GM19395 (cell line): ENCODE data around the gene PTK6.
"Not testable (repeated sequence)": the region's sequence is repeated elsewhere in the genome, so short reads cannot be mapped to it uniquely, and the experiment has no call there.

Source experiments
- ATAC-seq: cut with Tn5 transposase; IDR thresholded peaks from one replicate; pipeline ENCODE4 v1.9.1; 2021; ENCODE audit warnings: mild to moderate bottlenecking, moderate library complexity; ENCODE audit not compliant: unreplicated experiment

PTK6 gene

GRCh38 chr20:63536997-63537524 is at the start of gene PTK6:
TSS of gene PTK6 (minus strand) at chr20:63537376. CDS start at chr20:63537314, 62 bp downstream.
- peak; percentile 26 for ATAC-seq

DNA sequence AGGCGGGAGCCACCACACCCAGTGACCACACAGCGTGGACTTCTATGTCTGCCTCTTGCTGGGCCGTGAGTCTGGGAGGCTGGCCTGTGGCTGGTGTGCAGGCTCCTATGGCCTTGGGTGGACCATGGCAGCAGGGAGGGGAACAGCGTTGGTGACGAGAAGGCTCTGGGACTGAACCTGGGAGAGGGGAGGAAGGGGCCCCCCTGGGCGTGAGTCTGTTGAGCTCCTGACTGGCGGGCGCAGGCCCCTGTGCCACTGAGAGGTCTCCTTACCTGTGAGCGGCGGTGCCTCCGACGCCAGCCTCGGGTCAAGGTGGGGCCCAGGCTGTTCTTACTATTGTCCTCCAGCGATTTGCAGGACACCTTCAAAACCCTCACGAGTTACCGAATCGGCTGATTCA is 49.6 kb upstream of the PTK6 start:
- ATAC-seq: no peak

DNA sequence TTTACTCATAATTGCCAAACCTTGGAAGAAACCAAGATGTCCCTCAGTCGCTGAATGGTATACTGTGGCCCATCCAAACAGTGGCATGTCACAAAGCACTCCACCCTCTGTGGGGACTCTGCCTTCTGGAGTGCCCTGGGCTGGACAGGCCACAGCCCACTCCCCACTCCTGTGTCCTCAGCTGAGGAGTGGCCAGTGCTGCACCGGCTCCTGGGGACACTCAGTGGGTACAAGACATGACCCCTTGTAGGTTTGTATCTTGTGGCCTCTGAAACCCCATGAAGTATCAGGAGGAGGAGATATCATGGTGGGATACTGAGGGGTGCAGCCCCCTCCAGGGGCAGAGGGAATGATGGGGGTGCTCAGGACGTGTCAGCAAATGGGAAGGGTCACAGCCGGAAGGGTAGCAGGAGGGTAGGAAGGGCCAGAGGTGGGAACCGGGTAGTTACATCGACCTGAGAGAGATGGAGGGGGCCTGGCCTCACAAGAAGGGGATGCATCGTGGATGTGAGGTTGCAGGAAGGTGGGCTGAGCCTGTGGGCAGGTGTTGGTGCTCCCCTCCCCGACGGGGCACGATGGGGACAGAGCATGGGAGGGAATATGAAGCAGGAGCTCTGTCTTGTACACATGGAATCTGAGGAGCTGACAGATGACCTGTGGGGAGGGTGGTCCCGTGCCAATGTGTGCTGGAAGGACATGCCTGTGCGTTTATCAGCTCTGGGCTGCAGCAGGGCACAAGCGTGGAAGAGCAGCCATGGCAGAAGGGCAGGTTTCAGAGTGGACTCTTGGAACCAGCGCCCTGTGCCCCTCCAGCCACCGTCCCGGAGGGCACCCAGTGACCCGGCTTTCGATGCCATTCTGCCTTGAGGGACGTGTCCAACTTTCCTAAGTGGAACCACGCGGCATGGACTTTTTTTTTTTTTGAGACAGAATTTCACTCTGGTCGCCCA is 48.7 kb upstream of the PTK6 start:
- no peak for ATAC-seq

- no peak for ATAC-seq
These were observed 45.3 kb upstream of the PTK6 start for GRCh38 chr20:63582382-63583063.

DNA sequence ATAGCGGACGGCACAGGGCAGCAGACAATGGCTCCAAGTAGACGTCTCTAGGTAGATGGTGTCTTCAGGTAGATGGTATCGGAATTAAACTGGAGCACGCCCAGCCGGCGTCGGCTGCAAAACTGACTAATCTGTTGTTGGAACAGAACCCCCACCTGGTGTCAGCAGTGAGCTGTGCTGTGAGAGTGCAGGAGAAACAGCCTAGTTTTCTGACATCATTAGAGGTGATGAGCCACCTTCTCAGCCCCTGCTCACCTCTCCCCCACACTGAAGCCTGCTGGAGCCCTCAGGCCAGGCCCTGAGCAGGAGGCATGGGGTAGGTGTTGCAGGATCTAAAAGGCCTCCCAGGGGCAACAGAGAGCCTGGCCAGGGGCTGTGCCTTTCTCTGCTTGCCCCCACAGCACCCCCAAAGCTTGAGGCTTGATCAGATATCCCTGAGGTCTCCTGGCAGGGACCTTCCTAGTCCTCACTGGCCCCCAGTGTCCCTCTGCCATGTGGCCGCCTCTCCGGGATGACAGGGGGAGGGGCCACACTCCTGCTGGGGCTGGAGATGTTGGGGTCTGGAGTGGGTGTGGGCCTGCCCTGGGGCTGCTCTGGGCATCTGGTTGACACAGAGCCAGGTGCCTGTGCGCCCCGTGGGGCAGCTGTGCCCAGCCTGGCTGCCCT is 43.8 kb upstream of the PTK6 start:
- no peak for ATAC-seq

DNA sequence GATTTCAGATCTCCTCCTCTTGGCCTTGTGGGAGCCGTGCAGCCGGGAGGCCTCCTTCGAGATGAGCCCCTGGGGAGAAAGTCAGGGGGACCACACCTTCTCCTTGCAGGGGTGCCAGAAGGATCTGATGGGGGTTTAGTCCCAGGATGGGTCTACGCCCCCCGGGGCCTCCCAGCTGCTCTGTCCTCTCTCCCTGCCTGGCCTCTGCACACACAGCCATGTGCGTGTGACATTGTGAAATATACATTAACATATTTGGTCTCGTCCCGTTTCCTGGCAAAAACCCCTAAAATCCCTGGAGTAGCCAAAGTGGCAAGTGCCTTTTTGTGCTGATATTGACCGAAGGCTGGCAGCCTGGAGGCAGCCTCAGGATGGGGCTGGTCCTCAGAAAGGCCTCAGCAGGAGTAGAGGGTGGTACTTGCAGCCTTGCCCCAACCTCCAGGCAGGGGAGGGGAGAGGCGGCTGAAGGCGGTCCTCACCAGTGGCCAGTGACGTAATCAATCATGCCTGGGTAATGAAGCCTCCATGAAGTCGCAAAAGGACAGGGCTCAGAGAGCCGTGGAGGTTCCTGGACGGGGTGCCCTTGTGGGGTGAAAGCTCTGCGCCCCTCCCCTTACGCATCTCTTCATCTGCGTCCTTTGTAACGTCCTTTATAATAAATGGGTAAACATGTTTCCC is 42.0 kb upstream of the PTK6 start:
- ATAC-seq: no peak

DNA sequence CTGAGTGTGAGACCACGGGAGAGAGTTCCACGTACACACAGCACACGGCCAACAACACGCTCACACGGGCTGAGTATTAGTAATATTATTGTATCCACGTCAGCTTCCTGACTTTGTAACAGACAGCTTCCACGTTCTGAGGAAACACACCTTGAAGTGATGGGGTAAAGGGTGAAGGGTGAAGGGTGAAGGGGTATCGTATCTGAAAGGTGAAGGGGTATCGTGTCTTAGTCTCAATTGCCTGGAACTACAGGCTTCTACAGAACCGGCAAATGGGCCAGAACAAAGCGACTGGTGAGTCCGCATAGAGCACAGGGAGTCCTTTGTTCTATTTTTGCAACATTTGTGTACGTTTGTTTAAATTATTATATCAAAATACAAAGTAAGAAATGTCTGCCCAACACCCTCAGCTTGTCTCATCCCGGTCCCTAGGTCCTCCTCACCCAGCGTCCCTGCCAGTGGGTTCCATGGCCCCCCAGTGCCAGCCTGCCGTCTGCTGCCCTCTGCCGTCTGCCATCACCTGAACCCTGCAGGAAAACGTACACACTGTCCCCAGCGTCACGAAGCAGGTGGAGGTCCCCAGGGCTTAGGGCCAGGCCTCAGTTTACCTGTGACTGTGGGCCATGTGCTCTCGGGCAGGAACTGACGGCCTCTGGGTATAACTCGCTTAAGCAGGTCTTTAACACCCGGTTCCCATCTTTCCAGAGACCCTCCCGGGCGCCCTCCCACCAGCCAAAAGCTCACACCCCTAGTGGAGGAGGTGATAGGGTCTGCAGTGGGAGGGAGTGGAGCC is 41.2 kb upstream of the PTK6 start:
- ATAC-seq: no peak

DNA sequence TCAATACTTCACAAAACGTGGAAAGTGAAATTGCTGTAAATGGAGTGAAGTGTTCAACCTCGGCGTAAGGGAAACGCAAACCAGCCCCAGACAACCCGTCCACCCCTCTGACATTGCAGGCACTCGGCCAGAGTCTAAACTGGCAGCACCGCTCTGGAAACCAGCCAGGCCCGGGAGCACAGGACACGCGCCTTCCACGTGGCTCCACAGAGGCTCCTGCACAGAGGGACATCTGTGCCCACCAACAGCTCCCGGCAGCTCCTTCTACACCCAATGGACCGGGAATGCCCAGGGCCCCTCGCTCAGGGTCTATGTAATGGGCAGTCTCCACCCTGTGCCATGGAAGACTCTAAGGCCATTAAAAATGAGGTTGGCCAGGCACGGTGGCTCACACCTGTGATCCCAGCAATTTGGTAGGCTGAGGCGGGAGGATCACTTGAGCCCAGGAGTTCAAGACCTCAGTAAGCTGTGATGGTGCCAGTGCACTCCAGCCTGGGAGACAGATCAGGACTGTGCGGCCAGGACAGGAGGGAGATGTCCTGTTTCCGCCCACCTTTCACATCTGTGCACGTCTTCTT is 40.2 kb upstream of the PTK6 start:
- no peak for ATAC-seq

GRCh38 chr20:63576311-63576710 is 39.1 kb upstream of the PTK6 start:
- ATAC-seq: no peak

DNA sequence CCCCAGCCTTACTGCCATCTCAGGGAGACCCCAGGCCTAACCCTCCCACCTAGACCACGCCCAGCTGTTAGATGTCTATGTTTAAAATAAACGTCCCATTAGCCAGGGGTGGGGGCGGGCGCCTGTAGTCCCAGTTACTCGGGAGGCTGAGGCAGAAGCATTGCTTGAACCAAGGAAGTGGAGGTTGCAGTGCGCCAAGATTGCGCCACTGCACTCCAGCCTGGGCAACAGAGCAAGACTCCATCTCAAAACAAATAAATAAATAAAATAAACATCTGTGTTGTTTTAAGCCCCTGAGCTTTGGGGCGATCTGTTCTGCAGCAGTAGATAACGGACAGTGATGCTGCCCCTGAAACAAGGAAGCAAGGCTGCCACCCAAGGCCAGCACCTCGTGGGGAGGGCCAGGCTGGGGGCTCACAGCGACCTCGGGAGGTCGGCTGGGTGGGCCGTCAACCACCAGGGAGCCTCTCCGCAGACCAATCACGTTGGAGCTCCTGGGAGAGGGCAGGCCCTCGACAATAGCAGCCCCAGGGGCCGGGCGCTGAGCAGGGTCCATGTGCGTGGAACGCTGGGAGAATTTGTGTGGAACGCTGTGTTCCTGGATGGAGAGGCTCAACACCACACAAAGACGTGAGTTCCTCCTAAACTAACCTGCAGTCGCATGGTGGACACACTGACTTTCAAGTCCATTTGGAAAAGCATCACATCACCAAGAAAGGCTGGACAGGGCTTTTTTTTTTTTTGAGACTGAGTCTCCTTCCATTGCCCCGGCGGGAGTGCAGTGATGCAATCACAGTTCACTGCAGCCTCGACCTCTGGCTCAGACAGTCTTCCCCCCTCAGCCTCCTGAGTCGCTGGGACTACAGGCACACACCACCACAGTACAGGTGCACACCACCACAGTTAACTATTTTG is 37.9 kb upstream of the PTK6 start:
- no peak for ATAC-seq

- peak; percentile 43 for ATAC-seq
These were observed 37.1 kb upstream of the PTK6 start, which contains the start of gene HELZ2 for GRCh38 chr20:63574156-63574828. TSS of gene HELZ2 (minus strand) at chr20:63574239. CDS start at chr20:63572385, 1,854 bp downstream.

DNA sequence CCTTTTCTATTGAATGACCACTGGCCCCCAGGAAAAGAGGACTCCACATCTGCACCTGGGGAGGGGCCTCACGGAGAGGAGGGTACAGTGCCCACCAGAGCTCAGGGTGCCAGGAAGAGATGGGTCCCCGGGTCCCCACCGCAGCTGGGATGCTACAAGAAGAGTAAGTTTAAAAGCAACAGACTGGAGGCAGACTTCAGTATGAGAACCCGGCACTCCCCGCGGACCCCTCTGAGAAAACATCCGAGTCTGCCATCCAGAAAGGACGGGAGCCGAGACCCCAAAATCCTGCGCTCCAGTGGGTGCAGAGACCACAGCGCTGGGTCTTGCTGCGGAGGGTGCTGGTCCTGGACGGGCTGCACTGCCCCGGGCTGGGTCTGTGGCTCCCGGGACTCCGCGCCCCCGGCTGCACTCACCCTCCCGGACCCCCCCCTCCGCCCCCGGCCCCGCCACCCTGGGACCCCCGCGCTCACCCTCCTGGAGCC is 36.5 kb upstream of the PTK6 start:
- no peak for ATAC-seq

DNA sequence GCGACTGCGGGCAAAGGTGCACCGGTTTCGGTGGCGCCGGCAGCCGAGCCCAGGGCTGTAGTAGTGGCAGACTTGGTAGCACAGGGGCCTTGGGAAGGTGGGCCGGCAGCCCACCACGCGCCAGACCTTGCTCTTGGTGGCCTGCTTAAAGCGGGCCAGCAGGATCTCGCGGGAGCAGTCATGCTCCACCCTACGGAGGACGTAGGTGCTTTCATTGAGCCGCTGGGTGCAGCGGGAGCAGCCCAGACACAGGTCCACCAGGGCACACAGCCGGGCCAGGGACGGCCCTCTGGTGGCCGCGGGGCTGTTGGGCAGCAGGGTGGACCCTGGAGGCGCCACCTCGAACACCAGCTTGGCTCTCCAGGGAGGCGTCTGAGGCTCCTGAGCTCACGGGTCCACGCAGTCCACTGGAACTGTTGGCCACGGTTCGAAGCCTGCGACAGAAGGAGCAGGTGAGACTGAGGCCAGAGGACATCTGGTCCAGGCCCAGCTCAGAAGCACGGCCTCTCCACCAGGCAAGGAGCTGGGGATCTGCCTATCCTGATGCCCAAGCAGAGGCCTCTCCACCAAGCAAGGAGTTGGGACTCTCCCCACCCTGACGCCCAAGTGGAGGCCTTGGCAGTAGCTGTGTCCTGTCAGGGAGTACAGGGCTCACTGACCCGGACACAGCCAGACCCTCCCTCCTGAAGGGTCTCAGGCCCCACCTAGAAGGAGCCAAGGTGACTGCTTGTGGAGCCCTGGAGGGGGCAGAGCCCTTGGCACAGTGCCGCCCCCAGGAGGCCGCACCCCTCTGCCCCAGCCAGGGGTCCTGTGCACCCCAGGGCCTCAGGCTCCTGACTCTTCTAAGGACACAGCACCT is 35.8 kb upstream of the PTK6 start:
- ATAC-seq: no peak

- no peak for ATAC-seq
These were observed 35.1 kb upstream of the PTK6 start for GRCh38 chr20:63572071-63572787.

DNA sequence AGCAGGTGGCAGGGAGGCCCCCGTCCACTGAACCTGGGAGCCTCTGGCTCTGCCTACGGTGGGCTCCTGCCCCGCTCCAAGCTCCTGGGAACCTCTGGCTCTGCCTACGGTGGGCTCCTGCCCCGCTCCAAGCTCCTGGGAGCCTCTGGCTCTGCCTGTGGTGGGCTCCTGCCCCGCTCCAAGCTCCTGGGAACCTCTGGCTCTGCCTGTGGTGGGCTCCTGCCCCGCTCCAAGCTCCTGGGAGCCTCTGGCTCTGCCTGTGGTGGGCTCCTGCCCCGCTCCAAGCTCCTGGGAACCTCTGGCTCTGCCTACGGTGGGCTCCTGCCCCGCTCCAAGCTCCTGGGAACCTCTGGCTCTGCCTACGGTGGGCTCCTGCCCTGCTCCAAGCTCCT is 33.9 kb upstream of the PTK6 start:
- ATAC-seq: not testable (repeated sequence)
